Measurements from ENCODE around the gene PANX1.

GRCh38 chr11:94144664-94145063 lies 16.0 kb downstream of the PANX1 start:
- TF ChIP-seq EZH2 (IDR thresholded peaks at IDR 0.05; ENCODE audit: low read length), result no peak
- TF ChIP-seq CTCF (optimal IDR thresholded peaks at IDR 0.05 in 1 of 3, IDR thresholded peaks at IDR 0.05 in 1 of 3, conservative IDR thresholded peaks at IDR 0.05 in 1 of 3; ENCODE audit: extremely low read depth in 1 of 3, insufficient read depth in 2 of 3, low read length in 3 of 3), result no peak

Measured in keratinocyte (primary cell).